Measurements from ENCODE around the gene TRPM3.
"Not testable (repeated sequence)": the region's sequence is repeated elsewhere in the genome, so short reads cannot be mapped to it uniquely, and the experiment has no call there.

TRPM3 gene

GRCh38 chr9:70656281-70656680, 465.1 kb downstream of the TRPM3 start:
- DNase-seq (ENCODE audit: low read depth) = no peak

GRCh38 chr9:70654144-70654543, 467.3 kb downstream of the TRPM3 start:
- DNase-seq (ENCODE audit: low read depth) = no peak

GRCh38 chr9:70644627-70645026, 476.8 kb downstream of the TRPM3 start:
- not testable (repeated sequence) for DNase-seq (ENCODE audit: low read depth)

GRCh38 chr9:70642341-70642740, 479.1 kb downstream of the TRPM3 start:
- DNase-seq (ENCODE audit: low read depth) = no peak

GRCh38 chr9:70641631-70642030, 479.8 kb downstream of the TRPM3 start:
- no peak for DNase-seq (ENCODE audit: low read depth)

GRCh38 chr9:70641031-70641430, 480.4 kb downstream of the TRPM3 start:
- no peak for DNase-seq (ENCODE audit: low read depth)

- peak; percentile 27 for DNase-seq (ENCODE audit: low read depth)
Measured at GRCh38 chr9:70639853-70640814, 481.3 kb downstream of the TRPM3 start.

GRCh38 chr9:70635790-70636189, 485.6 kb downstream of the TRPM3 start:
- no peak for DNase-seq (ENCODE audit: low read depth)

GRCh38 chr9:70634696-70635095, 486.7 kb downstream of the TRPM3 start:
- no peak for DNase-seq (ENCODE audit: low read depth)

- no peak for DNase-seq (ENCODE audit: low read depth)
Measured at GRCh38 chr9:70630971-70631370, 490.4 kb downstream of the TRPM3 start.

GRCh38 chr9:70629080-70629685, 492.2 kb downstream of the TRPM3 start:
- not testable (repeated sequence) for DNase-seq (ENCODE audit: low read depth)

- no peak for DNase-seq (ENCODE audit: low read depth)
Measured at GRCh38 chr9:70625078-70625477, 496.3 kb downstream of the TRPM3 start.

- DNase-seq (ENCODE audit: low read depth) = no peak
Measured at GRCh38 chr9:70618784-70619183, 502.6 kb downstream of the TRPM3 start.

GRCh38 chr9:70617033-70617828, 504.2 kb downstream of the TRPM3 start:
- DNase-seq (ENCODE audit: low read depth) = no peak

- DNase-seq (ENCODE audit: low read depth) = no peak
Measured at GRCh38 chr9:70616228-70616990, 505.0 kb downstream of the TRPM3 start.

- DNase-seq (ENCODE audit: low read depth) = no peak
Measured at GRCh38 chr9:70615464-70616138, 505.8 kb downstream of the TRPM3 start.

GRCh38 chr9:70614786-70615463, 506.5 kb downstream of the TRPM3 start:
- DNase-seq (ENCODE audit: low read depth) = no peak

GRCh38 chr9:70613024-70613768, 508.2 kb downstream of the TRPM3 start:
- no peak for DNase-seq (ENCODE audit: low read depth)

- DNase-seq (ENCODE audit: low read depth) = no peak
Measured at GRCh38 chr9:70610287-70610644, 511.2 kb downstream of the TRPM3 start.

Measured in GM04503 (cell line).